Testis (tissue), 3 donors: Measurements from ENCODE around the gene MISP. TPM values are rescaled to one million over a fixed set of nuclear protein-coding genes. Genes with fewer than 3 reads are reported as not detected.

Source experiments
- DNase-seq: peaks from one replicate; pipeline ENCODE4 v3.0.0-alpha.2; 2019
- H3K27ac ChIP-seq, 2 donors: fragments of 200-600 bp; sonication (generic); one replicate each; pipeline ENCODE4 v1.5.1; 2019
- H3K27me3 ChIP-seq: fragments of 200-600 bp; sonication (generic); one replicate; pipeline ENCODE4 v1.5.1; 2019
- H3K36me3 ChIP-seq: fragments of 200-600 bp; sonication (generic); one replicate; pipeline ENCODE4 v1.5.1; 2017; ENCODE audit warnings: low read depth; ENCODE audit errors: missing control alignments
- H3K4me1 ChIP-seq: fragments of 200-600 bp; sonication (generic); one replicate; pipeline ENCODE4 v1.5.1; 2019
- H3K4me3 ChIP-seq, 2 donors: fragments of 200-600 bp; sonication (generic); one replicate each; pipeline ENCODE4 v1.5.1; 2017 to 2019
- H3K9me3 ChIP-seq: fragments of 200-600 bp; sonication (generic); one replicate; pipeline ENCODE4 v1.5.1; 2017
- POLR2A ChIP-seq: fragments of 450-650 bp; IDR thresholded peaks from one replicate; pipeline ENCODE4 v1.6.1; 2017; ENCODE audit warnings: antibody characterized with exemption, mild to moderate bottlenecking, moderate library complexity
- WGBS, 2 donors: methylation state at CpG; one replicate each; pipeline ENCODE4 v1.1.5; 2018; 5-methylcytosine and 5-hydroxymethylcytosine counted together
- intact Hi-C: fragments of 100-400 bp; cut with DNase I; formaldehyde crosslinking; loops from one replicate; pipeline ENCODE4 v1.15.1; 2023; ENCODE audit warnings: low total_unique reads
- polyA plus RNA-seq: library from polyadenylated mRNA; stranded (reverse); fragments of 350-450 nt; fragmentation: Illumina TruSeq; extraction: RNeasy Lipid Tissue Mini Kit (QIAGEN cat#74804); gene quantifications from one replicate; pipeline ENCODE4 v1.2.3, GENCODE V29; 2014; ENCODE audit warnings: low read depth, low replicate concordance; ENCODE audit not compliant: insufficient read depth
- total RNA-seq, 2 donors: library from RNA; depleted of rRNA; stranded (reverse); fragments of >200 nt; gene quantifications; one replicate each; pipeline ENCODE4 v1.2.3, GENCODE V29; 2016
- TF ChIP-seq, protein P1 (sequence below), 3 experiments: fragments of 450-650 bp in 2 of 3; fragments of 200-600 bp in 1 of 3; sonication (generic) in 1 of 3; IDR thresholded peaks; one replicate each; pipeline ENCODE4 v1.5.1; 2016 to 2019; ENCODE audit warnings: antibody characterized with exemption in 3 of 3, mild to moderate bottlenecking in 2 of 3, moderate library complexity in 1 of 3

The MISP gene
- total and polyA plus RNA-seq, 3 donors from 2014 or later = 1.1 to 3.1 (median 1.1) TPM

GRCh38 chr19:763869-764268 lies 13.0 kb downstream of the MISP start:
- no peak for DNase-seq
- Histone ChIP-seq H3K4me3 (no peak overlapping the region), H3K36me3 (no peaks in the 10 kb centered on the region), H3K27me3 (no peaks in the 10 kb centered on the region), H3K4me1 (no peaks in the 10 kb centered on the region), H3K27ac (no peak overlapping the region), H3K9me3 (no peaks in the 10 kb centered on the region)
- intact Hi-C loops = no loop called here
- TF ChIP-seq, protein P1, sequence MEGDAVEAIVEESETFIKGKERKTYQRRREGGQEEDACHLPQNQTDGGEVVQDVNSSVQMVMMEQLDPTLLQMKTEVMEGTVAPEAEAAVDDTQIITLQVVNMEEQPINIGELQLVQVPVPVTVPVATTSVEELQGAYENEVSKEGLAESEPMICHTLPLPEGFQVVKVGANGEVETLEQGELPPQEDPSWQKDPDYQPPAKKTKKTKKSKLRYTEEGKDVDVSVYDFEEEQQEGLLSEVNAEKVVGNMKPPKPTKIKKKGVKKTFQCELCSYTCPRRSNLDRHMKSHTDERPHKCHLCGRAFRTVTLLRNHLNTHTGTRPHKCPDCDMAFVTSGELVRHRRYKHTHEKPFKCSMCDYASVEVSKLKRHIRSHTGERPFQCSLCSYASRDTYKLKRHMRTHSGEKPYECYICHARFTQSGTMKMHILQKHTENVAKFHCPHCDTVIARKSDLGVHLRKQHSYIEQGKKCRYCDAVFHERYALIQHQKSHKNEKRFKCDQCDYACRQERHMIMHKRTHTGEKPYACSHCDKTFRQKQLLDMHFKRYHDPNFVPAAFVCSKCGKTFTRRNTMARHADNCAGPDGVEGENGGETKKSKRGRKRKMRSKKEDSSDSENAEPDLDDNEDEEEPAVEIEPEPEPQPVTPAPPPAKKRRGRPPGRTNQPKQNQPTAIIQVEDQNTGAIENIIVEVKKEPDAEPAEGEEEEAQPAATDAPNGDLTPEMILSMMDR (IDR thresholded peaks at IDR 0.05) = no peak
- TF ChIP-seq POLR2A = no peak
- 96 to 100% methylated on average over 6 of the region's 6 CpGs for WGBS, 2 donors

- Histone ChIP-seq H3K4me1 (no peaks in the 10 kb centered on the region), H3K4me3 (no peak overlapping the region), H3K27ac (no peak overlapping the region), H3K27me3 (no peaks in the 10 kb centered on the region), H3K36me3 (no peaks in the 10 kb centered on the region), H3K9me3 (no peaks in the 10 kb centered on the region)
- intact Hi-C loops = no loop called here
- no peak for TF ChIP-seq POLR2A
- TF ChIP-seq, protein P1 (IDR thresholded peaks at IDR 0.05) = no peak
- DNase-seq = no peak
- 96 to 98% methylated on average over 5 to 12 of the region's 12 CpGs for WGBS, 2 donors
These were observed 13.4 kb downstream of the MISP start for GRCh38 chr19:764301-764700.

- DNase-seq = no peak
- intact Hi-C loops = no loop called here
- H3K4me1 ChIP-seq = no peaks in the 10 kb centered on the region
- H3K4me3 ChIP-seq = no peak overlapping the region
- no peaks in the 10 kb centered on the region for H3K36me3 ChIP-seq
- H3K27me3 ChIP-seq = no peaks in the 10 kb centered on the region
- TF ChIP-seq POLR2A = no peak
- TF ChIP-seq, protein P1 (IDR thresholded peaks at IDR 0.05) = no peak
- H3K27ac ChIP-seq = no peak overlapping the region
- no peaks in the 10 kb centered on the region for H3K9me3 ChIP-seq
- 85 to 89% methylated on average over 5 to 7 of the region's 7 CpGs for WGBS, 2 donors
These were observed 14.3 kb downstream of the MISP start for GRCh38 chr19:765179-765738.

DNA sequence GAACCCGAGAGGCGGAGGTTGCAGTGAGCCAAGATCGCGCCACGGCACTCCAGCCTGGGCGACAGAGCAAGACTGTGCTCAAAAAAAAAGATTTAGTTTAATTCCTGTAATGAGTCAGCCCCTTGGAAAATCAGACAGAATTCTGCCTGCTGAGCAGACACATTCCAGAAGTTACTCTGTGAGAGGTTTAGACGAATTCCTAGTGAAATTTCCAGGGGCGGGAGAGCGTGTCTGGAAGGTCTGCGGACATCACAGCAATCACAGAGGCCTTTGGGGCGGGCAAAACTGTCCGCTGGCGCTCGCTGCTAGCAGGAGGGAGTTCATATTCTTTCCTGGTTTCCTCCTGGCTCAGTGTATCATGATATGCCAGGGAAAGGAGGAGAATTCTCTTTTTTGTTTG lies 17.5 kb downstream of the MISP start:
- H3K9me3 ChIP-seq = no peaks in the 10 kb centered on the region
- H3K27ac ChIP-seq = no peak overlapping the region
- TF ChIP-seq POLR2A = no peak
- TF ChIP-seq, protein P1 (IDR thresholded peaks at IDR 0.05) = no peak
- H3K4me1 ChIP-seq = no peaks in the 10 kb centered on the region
- H3K27me3 ChIP-seq = no peaks in the 10 kb centered on the region
- no peaks in the 10 kb centered on the region for H3K36me3 ChIP-seq
- 63 to 76% methylated on average over 14 of the region's 14 CpGs for WGBS, 2 donors
- H3K4me3 ChIP-seq = no peak overlapping the region
- intact Hi-C loops = no loop called here
- DNase-seq = no peak

DNA sequence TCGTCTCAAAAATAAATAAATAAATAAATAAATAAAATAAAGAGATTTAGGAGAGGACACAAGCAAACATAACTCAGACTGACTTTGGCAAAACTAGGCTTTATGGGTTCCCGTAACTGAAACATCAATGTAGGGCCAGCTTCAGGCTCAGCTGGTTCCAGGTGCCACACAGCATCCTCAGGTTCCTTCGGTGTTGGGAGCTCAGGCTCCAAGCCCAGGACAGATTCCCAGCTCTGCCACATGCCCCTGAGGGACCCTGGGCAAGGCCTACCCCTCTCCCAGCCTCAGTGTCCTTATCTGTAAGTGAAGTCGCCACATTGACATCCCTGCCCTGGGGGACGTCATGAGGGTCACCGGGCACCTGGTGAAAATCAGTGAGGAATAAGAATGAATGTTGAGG lies 18.7 kb downstream of the MISP start:
- no peaks in the 10 kb centered on the region for H3K4me1 ChIP-seq
- intact Hi-C loops = loop anchor here (10.0 kb wide), 1 partner anchor 75 kb away; the partner anchor contains the start of gene PRTN3
- H3K36me3 ChIP-seq = no peaks in the 10 kb centered on the region
- no peaks in the 10 kb centered on the region for H3K27me3 ChIP-seq
- DNase-seq = no peak
- no peak for TF ChIP-seq POLR2A
- TF ChIP-seq, protein P1 (IDR thresholded peaks at IDR 0.05) = no peak
- no peak overlapping the region for H3K27ac ChIP-seq
- WGBS, 2 donors = 77 to 92% methylated on average over 6 of the region's 6 CpGs
- no peak overlapping the region for H3K4me3 ChIP-seq
- H3K9me3 ChIP-seq = no peaks in the 10 kb centered on the region
